Subcutaneous abdominal adipose tissue (tissue), 5 donors: ENCODE results near the gene MINDY4.
A peak's percentile ranks its signal among the peaks of the same experiment; 100 is the strongest.

Experiments
- H3K27ac ChIP-seq: one replicate; pipeline ENCODE4 v1.7.0; 2013; ENCODE audit warnings: low read depth, mild to moderate bottlenecking, inconsistent platforms, low read length, moderate library complexity
- H3K27me3 ChIP-seq, 5 donors: one replicate each; pipeline ENCODE4 v1.7.0; 2013; ENCODE audit warnings: low read length in 5 of 5, inconsistent platforms in 1 of 5; ENCODE audit not compliant: control insufficient read depth in 5 of 5, insufficient read depth in 4 of 5
- H3K36me3 ChIP-seq, 5 donors: one replicate each; pipeline ENCODE4 v1.7.0; 2013; ENCODE audit warnings: low read length in 5 of 5; ENCODE audit not compliant: control insufficient read depth in 5 of 5, insufficient read depth in 5 of 5
- H3K4me1 ChIP-seq, 5 donors: one replicate each; pipeline ENCODE4 v1.7.0; 2013; ENCODE audit warnings: low read length in 5 of 5, mild to moderate bottlenecking in 3 of 5, moderate library complexity in 1 of 5; ENCODE audit not compliant: control insufficient read depth in 5 of 5, insufficient read depth in 5 of 5
- H3K4me3 ChIP-seq, 5 donors: one replicate each; pipeline ENCODE4 v1.7.0; 2013; ENCODE audit warnings: low read length in 5 of 5, low read depth in 1 of 5
- H3K9ac ChIP-seq, 5 donors: one replicate each; pipeline ENCODE4 v1.7.0; 2013; ENCODE audit warnings: low read length in 5 of 5, mild to moderate bottlenecking in 4 of 5, moderate library complexity in 3 of 5
- H3K9me3 ChIP-seq, 5 donors: one replicate each; pipeline ENCODE4 v1.7.0; 2013; ENCODE audit warnings: low read length in 5 of 5; ENCODE audit not compliant: control insufficient read depth in 5 of 5
- donor health status: healthy.
- donor health status: healthy.
- donor health status: healthy.
- donor health status: healthy.
- donor health status: healthy.

MINDY4 gene

GRCh38 chr7:30921540-30922401 is 150.6 kb downstream of the MINDY4 start:
- Histone ChIP-seq H3K27me3 (no peaks in the 10 kb centered on the region), H3K4me3 (no peak overlapping the region), H3K9me3 (peaks cover 0 to 3% (median 2%) of the 10 kb centered on the region in 5 donors), H3K9ac (no peak overlapping the region), H3K27ac (peak overlapping the region; percentile 67), H3K36me3 (peaks cover 0 to 53% (median 43%) of the 10 kb centered on the region in 5 donors), H3K4me1 (peaks cover 3 to 49% (median 21%) of the 10 kb centered on the region in 5 donors)

GRCh38 chr7:30922596-30922995 is 151.4 kb downstream of the MINDY4 start:
- no peak overlapping the region for H3K27ac ChIP-seq
- peaks cover 0 to 53% (median 44%) of the 10 kb centered on the region in 5 donors for H3K36me3 ChIP-seq
- no peak overlapping the region for H3K4me3 ChIP-seq
- H3K27me3 ChIP-seq: no peaks in the 10 kb centered on the region
- H3K9ac ChIP-seq: no peak overlapping the region
- peaks cover 0 to 11% (median 9%) of the 10 kb centered on the region in 5 donors for H3K9me3 ChIP-seq
- H3K4me1 ChIP-seq: peaks cover 3 to 40% (median 21%) of the 10 kb centered on the region in 5 donors

GRCh38 chr7:30923009-30923773 is 152.0 kb downstream of the MINDY4 start:
- H3K27me3 ChIP-seq: no peaks in the 10 kb centered on the region
- H3K36me3 ChIP-seq: peaks cover 0 to 53% (median 44%) of the 10 kb centered on the region in 5 donors
- H3K27ac ChIP-seq: no peak overlapping the region

GRCh38 chr7:30923774-30924413 is 152.7 kb downstream of the MINDY4 start:
- Histone ChIP-seq H3K4me3 (no peak overlapping the region), H3K27me3 (no peaks in the 10 kb centered on the region), H3K27ac (no peak overlapping the region), H3K9me3 (peaks cover 0 to 12% (median 10%) of the 10 kb centered on the region in 5 donors), H3K4me1 (peaks cover 3 to 30% (median 14%) of the 10 kb centered on the region in 5 donors), H3K9ac (no peak overlapping the region), H3K36me3 (peaks cover 0 to 53% (median 44%) of the 10 kb centered on the region in 5 donors)

More at GRCh38 chr7:30923009-30923773, 152.0 kb downstream of the MINDY4 start:
- Histone ChIP-seq H3K9me3 (peaks cover 0 to 12% (median 10%) of the 10 kb centered on the region in 5 donors), H3K4me1 (peaks cover 3 to 37% (median 20%) of the 10 kb centered on the region in 5 donors), H3K4me3 (no peak overlapping the region), H3K9ac (no peak overlapping the region)

GRCh38 chr7:30924624-30925023 is 153.4 kb downstream of the MINDY4 start:
- peaks cover 0 to 12% (median 10%) of the 10 kb centered on the region in 5 donors for H3K9me3 ChIP-seq
- no peak overlapping the region for H3K4me3 ChIP-seq
- H3K27me3 ChIP-seq: no peaks in the 10 kb centered on the region
- H3K9ac ChIP-seq: no peak overlapping the region
- no peak overlapping the region for H3K27ac ChIP-seq
- H3K4me1 ChIP-seq: peaks cover 3 to 22% (median 13%) of the 10 kb centered on the region in 5 donors
- peaks cover 0 to 53% (median 44%) of the 10 kb centered on the region in 5 donors for H3K36me3 ChIP-seq

- H3K27me3 ChIP-seq: no peaks in the 10 kb centered on the region
- no peak overlapping the region for H3K9ac ChIP-seq
- peaks cover 0 to 53% (median 44%) of the 10 kb centered on the region in 5 donors for H3K36me3 ChIP-seq
- peaks cover 0 to 17% (median 8%) of the 10 kb centered on the region in 5 donors for H3K4me1 ChIP-seq
- H3K9me3 ChIP-seq: peaks cover 0 to 12% (median 10%) of the 10 kb centered on the region in 5 donors
- H3K27ac ChIP-seq: no peak overlapping the region
- no peak overlapping the region for H3K4me3 ChIP-seq
Observed at GRCh38 chr7:30925117-30925516, 153.9 kb downstream of the MINDY4 start.

GRCh38 chr7:30925913-30926312 is 154.7 kb downstream of the MINDY4 start:
- Histone ChIP-seq H3K36me3 (peaks cover 0 to 50% (median 44%) of the 10 kb centered on the region in 5 donors), H3K4me3 (no peak overlapping the region)

GRCh38 chr7:30926313-30926712 is 155.1 kb downstream of the MINDY4 start:
- H3K27me3 ChIP-seq: no peaks in the 10 kb centered on the region
- H3K4me3 ChIP-seq: no peak overlapping the region
- peaks cover 0 to 14% (median 1%) of the 10 kb centered on the region in 5 donors for H3K4me1 ChIP-seq
- H3K27ac ChIP-seq: no peak overlapping the region
- no peak overlapping the region for H3K9ac ChIP-seq
- peaks cover 0 to 12% (median 10%) of the 10 kb centered on the region in 5 donors for H3K9me3 ChIP-seq
- peaks cover 0 to 50% (median 44%) of the 10 kb centered on the region in 5 donors for H3K36me3 ChIP-seq

More at GRCh38 chr7:30925913-30926312, 154.7 kb downstream of the MINDY4 start:
- Histone ChIP-seq H3K9ac (no peak overlapping the region), H3K27ac (no peak overlapping the region), H3K27me3 (no peaks in the 10 kb centered on the region), H3K4me1 (peaks cover 0 to 15% (median 5%) of the 10 kb centered on the region in 5 donors), H3K9me3 (peaks cover 0 to 12% (median 10%) of the 10 kb centered on the region in 5 donors)

GRCh38 chr7:30927040-30927439 is 155.8 kb downstream of the MINDY4 start:
- peaks cover 0 to 12% (median 10%) of the 10 kb centered on the region in 5 donors for H3K9me3 ChIP-seq
- no peaks in the 10 kb centered on the region for H3K27me3 ChIP-seq
- no peak overlapping the region for H3K4me3 ChIP-seq
- H3K36me3 ChIP-seq: peaks cover 0 to 45% (median 43%) of the 10 kb centered on the region in 5 donors
- no peak overlapping the region for H3K9ac ChIP-seq
- no peak overlapping the region for H3K27ac ChIP-seq
- peaks cover 0 to 16% (median 8%) of the 10 kb centered on the region in 5 donors for H3K4me1 ChIP-seq
